Measurements from ENCODE around the gene PDS5A. TPM values are rescaled to one million over a fixed set of nuclear protein-coding genes. Genes with fewer than 3 reads are reported as not detected.
A peak's percentile ranks its signal among the peaks of the same experiment; 100 is the strongest.
"Not testable (repeated sequence)": the region's sequence is repeated elsewhere in the genome, so short reads cannot be mapped to it uniquely, and the experiment has no call there.

PDS5A gene
- total and polyA plus RNA-seq, 2 experiments from 2014 or later, result 26.8 to 56.5 TPM

DNA sequence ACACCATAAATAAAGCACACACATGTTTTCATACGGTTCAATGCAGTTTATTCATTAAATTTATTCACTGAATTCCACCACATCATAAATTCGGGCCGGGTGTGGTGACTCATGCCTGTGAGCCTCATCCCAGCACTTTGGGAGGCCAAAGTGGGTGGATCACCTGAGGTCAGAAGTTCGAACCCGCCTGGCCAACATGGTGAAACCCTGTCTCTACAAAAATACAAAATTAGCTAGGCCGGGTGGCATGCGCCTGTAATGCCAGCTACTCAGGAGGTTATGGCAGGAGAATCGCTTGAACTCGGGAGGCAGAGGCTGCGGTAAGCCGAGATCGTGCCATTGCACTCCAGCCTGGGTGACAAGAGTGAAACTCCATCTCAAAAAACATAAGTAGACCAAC, 131.6 kb downstream of the PDS5A start:
- Histone ChIP-seq H3K27ac (no peak overlapping the region), H3K4me2 (ENCODE audit: unreplicated experiment) (no peak overlapping the region)
- 80 to 81% methylated on average over 12 of the region's 12 CpGs for WGBS, 2 experiments (ENCODE audit: low coverage in 1 of 2, low lambda C conversion rate in 2 of 2, missing lambda C conversion rate in 2 of 2)

GRCh38 chr4:39841894-39842293, 135.8 kb downstream of the PDS5A start:
- Histone ChIP-seq H3K4me2 (ENCODE audit: unreplicated experiment) (no peak overlapping the region), H3K27me3 (replicated peaks; ENCODE audit: insufficient read depth) (no peaks in the 10 kb centered on the region), H3K9me3 (ENCODE audit: low read depth) (no peaks in the 10 kb centered on the region), H3K9me2 (ENCODE audit: insufficient read depth) (no peaks in the 10 kb centered on the region), H3K4me1 (ENCODE audit: insufficient read depth) (peaks cover 6% of the 10 kb centered on the region; the same call in 1 of the 2 replicates), H3K27ac (no peak overlapping the region), H3F3A (ENCODE audit: insufficient read depth) (no peaks in the 10 kb centered on the region), H2AFZ (no peak overlapping the region), H4K20me1 (ENCODE audit: insufficient read depth) (no peaks in the 10 kb centered on the region), H3K4me3 (no peak overlapping the region), H3K79me2 (ENCODE audit: insufficient read depth) (no peaks in the 10 kb centered on the region; the same call in 1 of the 2 replicates), H3K9ac (no peak overlapping the region), H3K36me3 (ENCODE audit: low read depth) (peaks cover 55% of the 10 kb centered on the region)
- in situ Hi-C loops (cut with MboI), result no loop called here
- WGBS, 2 experiments (ENCODE audit: low coverage in 1 of 2, low lambda C conversion rate in 2 of 2, missing lambda C conversion rate in 2 of 2), result 92 to 97% methylated on average over 3 of the region's 3 CpGs
- no peak for DNase-seq
- TF ChIP-seq EZH2phosphoT487 (IDR thresholded peaks at IDR 0.05; ENCODE audit: insufficient read depth, low read depth), result no peak

More for the DNA sequence above, 131.6 kb downstream of the PDS5A start:
- no peaks in the 10 kb centered on the region for H3K9me2 ChIP-seq (ENCODE audit: insufficient read depth)
- H3K27me3 ChIP-seq (replicated peaks; ENCODE audit: insufficient read depth), result no peaks in the 10 kb centered on the region
- H3K9ac ChIP-seq, result no peak overlapping the region
- no peaks in the 10 kb centered on the region; the same call in 1 of the 2 replicates for H3K79me2 ChIP-seq (ENCODE audit: insufficient read depth)
- peak; percentile 41 for DNase-seq
- TF ChIP-seq EZH2 (IDR thresholded peaks at IDR 0.05; ENCODE audit: insufficient read depth, poor library complexity, severe bottlenecking) (no peak), EZH2phosphoT487 (IDR thresholded peaks at IDR 0.05; ENCODE audit: insufficient read depth, low read depth) (no peak)
- in situ Hi-C loops (cut with MboI), result no loop called here
- no peaks in the 10 kb centered on the region for H3F3A ChIP-seq (ENCODE audit: insufficient read depth)
- no peak overlapping the region for H2AFZ ChIP-seq
- H3K4me3 ChIP-seq, result no peak overlapping the region
- peaks cover 6% of the 10 kb centered on the region; the same call in 1 of the 2 replicates for H3K4me1 ChIP-seq (ENCODE audit: insufficient read depth)
- no peaks in the 10 kb centered on the region for H4K20me1 ChIP-seq (ENCODE audit: insufficient read depth)
- H3K36me3 ChIP-seq (ENCODE audit: low read depth), result peaks cover 44% of the 10 kb centered on the region
- no peaks in the 10 kb centered on the region for H3K9me3 ChIP-seq (ENCODE audit: low read depth)

DNA sequence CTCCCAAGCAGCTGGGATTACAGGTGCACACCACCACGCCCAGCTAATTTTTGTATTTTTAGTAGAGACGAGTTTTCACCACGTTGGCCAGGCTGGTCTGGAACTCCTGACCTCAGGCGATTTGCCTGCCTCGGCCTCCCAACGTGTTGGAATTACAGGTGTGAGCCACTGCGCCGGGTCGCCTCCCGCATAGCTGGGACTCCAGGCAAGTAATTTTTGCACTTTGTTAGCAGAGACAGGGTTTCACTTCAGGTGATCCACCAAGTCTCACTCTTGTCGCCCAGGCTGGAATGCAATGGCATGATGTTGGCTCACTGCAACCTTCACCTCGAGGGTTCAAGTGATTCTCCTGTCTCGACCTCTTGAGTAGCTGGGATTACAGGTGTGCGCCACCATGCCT, 137.2 kb downstream of the PDS5A start:
- H2AFZ ChIP-seq; H3K9me2 ChIP-seq (ENCODE audit: insufficient read depth); H3K9ac ChIP-seq; in situ Hi-C loops (cut with MboI); H3K4me2 ChIP-seq (ENCODE audit: unreplicated experiment); H3K27me3 ChIP-seq (replicated peaks; ENCODE audit: insufficient read depth); H3F3A ChIP-seq (ENCODE audit: insufficient read depth); H3K9me3 ChIP-seq (ENCODE audit: low read depth); H3K4me3 ChIP-seq; DNase-seq; H3K27ac ChIP-seq; H3K4me1 ChIP-seq (ENCODE audit: insufficient read depth); H3K79me2 ChIP-seq (ENCODE audit: insufficient read depth); H4K20me1 ChIP-seq (ENCODE audit: insufficient read depth): not testable (repeated sequence)
- WGBS, 2 experiments (ENCODE audit: low coverage in 1 of 2, low lambda C conversion rate in 2 of 2, missing lambda C conversion rate in 2 of 2), result 96 to 97% methylated on average over 14 of the region's 14 CpGs
- H3K36me3 ChIP-seq (ENCODE audit: low read depth), result peaks cover 56% of the 10 kb centered on the region

DNA sequence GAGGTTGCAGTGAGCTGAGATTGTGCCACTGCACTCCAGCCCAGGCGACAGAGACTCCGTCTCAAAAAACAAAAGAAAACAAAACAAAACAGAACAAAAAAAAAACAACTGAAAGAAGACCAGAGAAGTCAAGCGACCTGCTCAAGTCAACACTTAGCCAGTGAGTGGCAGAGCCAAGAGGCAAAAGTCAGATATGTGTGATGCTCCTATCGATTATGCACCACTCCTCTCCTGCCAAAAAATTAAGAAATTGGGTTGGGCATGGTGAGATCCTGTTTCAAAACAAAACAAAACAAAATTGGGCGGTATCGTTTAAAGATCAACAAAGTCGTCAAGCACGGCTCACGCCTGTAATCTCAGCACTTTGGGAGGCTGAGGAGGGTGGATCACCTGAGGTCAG, 137.7 kb downstream of the PDS5A start:
- Histone ChIP-seq H3K9me2 (ENCODE audit: insufficient read depth) (no peaks in the 10 kb centered on the region), H3K9me3 (ENCODE audit: low read depth) (no peaks in the 10 kb centered on the region), H3K27ac (no peak overlapping the region), H3K4me3 (no peak overlapping the region), H3K27me3 (replicated peaks; ENCODE audit: insufficient read depth) (no peaks in the 10 kb centered on the region), H3K4me1 (ENCODE audit: insufficient read depth) (no peaks in the 10 kb centered on the region), H4K20me1 (ENCODE audit: insufficient read depth) (no peaks in the 10 kb centered on the region), H3K79me2 (ENCODE audit: insufficient read depth) (no peaks in the 10 kb centered on the region; the same call in 1 of the 2 replicates), H3K4me2 (ENCODE audit: unreplicated experiment) (no peak overlapping the region), H3K36me3 (ENCODE audit: low read depth) (peaks cover 56% of the 10 kb centered on the region), H2AFZ (no peak overlapping the region), H3F3A (ENCODE audit: insufficient read depth) (no peaks in the 10 kb centered on the region), H3K9ac (no peak overlapping the region)
- WGBS, 2 experiments (ENCODE audit: low coverage in 1 of 2, low lambda C conversion rate in 2 of 2, missing lambda C conversion rate in 2 of 2), result 95 to 98% methylated on average over 9 of the region's 9 CpGs
- TF ChIP-seq EZH2phosphoT487 (IDR thresholded peaks at IDR 0.05; ENCODE audit: insufficient read depth, low read depth), result no peak
- TF ChIP-seq EZH2 (IDR thresholded peaks at IDR 0.05; ENCODE audit: insufficient read depth, poor library complexity, severe bottlenecking), result no peak
- in situ Hi-C loops (cut with MboI), result no loop called here
- DNase-seq, result no peak

GRCh38 chr4:39838431-39838830, 139.3 kb downstream of the PDS5A start:
- H3K4me3 ChIP-seq; H3F3A ChIP-seq (ENCODE audit: insufficient read depth); H3K27me3 ChIP-seq (replicated peaks; ENCODE audit: insufficient read depth); H4K20me1 ChIP-seq (ENCODE audit: insufficient read depth); H3K9me2 ChIP-seq (ENCODE audit: insufficient read depth); in situ Hi-C loops (cut with MboI); H3K9ac ChIP-seq; H3K79me2 ChIP-seq (ENCODE audit: insufficient read depth); H3K9me3 ChIP-seq (ENCODE audit: low read depth); H3K27ac ChIP-seq; H3K4me1 ChIP-seq (ENCODE audit: insufficient read depth); DNase-seq; H2AFZ ChIP-seq; H3K4me2 ChIP-seq (ENCODE audit: unreplicated experiment): not testable (repeated sequence)
- 98 to 99% methylated on average over 11 of the region's 11 CpGs for WGBS, 2 experiments (ENCODE audit: low coverage in 1 of 2, low lambda C conversion rate in 2 of 2, missing lambda C conversion rate in 2 of 2)
- peaks cover 49% of the 10 kb centered on the region for H3K36me3 ChIP-seq (ENCODE audit: low read depth)
